GM21423 (cell line): ENCODE results near the gene DTX3L.

Experiments
- ATAC-seq: cut with Tn5 transposase; IDR thresholded peaks from one replicate; pipeline ENCODE4 v1.9.1; 2021; ENCODE audit warnings: mild to moderate bottlenecking, moderate library complexity; ENCODE audit not compliant: unreplicated experiment

The DTX3L gene

GRCh38 chr3:122564155-122564912, at the start of gene DTX3L, which contains the start of gene PARP9:
Gene DTX3L (plus strand): TSS chr3:122564338. CDS start chr3:122564427, 89 bp downstream.
Gene PARP9 (minus strand): TSS chr3:122564300. CDS start chr3:122559620, 4,680 bp downstream.
- ATAC-seq = peak; percentile 75

- ATAC-seq = peak; percentile 1
Measured at GRCh38 chr3:122515020-122515468, 49.1 kb upstream of the DTX3L start.

- ATAC-seq = no peak
Measured at GRCh38 chr3:122515870-122516269, 48.3 kb upstream of the DTX3L start.

- no peak for ATAC-seq
Measured at GRCh38 chr3:122516846-122517360, 47.2 kb upstream of the DTX3L start.

- ATAC-seq = no peak
Measured at GRCh38 chr3:122519693-122520092, 44.4 kb upstream of the DTX3L start.

- ATAC-seq = no peak
Measured at GRCh38 chr3:122520861-122521260, 43.3 kb upstream of the DTX3L start.

GRCh38 chr3:122523317-122523716, 40.8 kb upstream of the DTX3L start:
- no peak for ATAC-seq

- no peak for ATAC-seq
Measured at GRCh38 chr3:122530164-122530563, 34.0 kb upstream of the DTX3L start.

- no peak for ATAC-seq
Measured at GRCh38 chr3:122533480-122533879, 30.7 kb upstream of the DTX3L start.

- ATAC-seq = peak; percentile 99
Measured at GRCh38 chr3:122533931-122534334, 30.2 kb upstream of the DTX3L start.

GRCh38 chr3:122535964-122536631, 28.0 kb upstream of the DTX3L start:
- no peak for ATAC-seq

GRCh38 chr3:122536632-122537001, 27.5 kb upstream of the DTX3L start:
- no peak for ATAC-seq

GRCh38 chr3:122538956-122539490, 25.1 kb upstream of the DTX3L start:
- ATAC-seq = no peak

- no peak for ATAC-seq
Measured at GRCh38 chr3:122546151-122546550, 18.0 kb upstream of the DTX3L start.

GRCh38 chr3:122548076-122548475, 16.1 kb upstream of the DTX3L start:
- no peak for ATAC-seq

GRCh38 chr3:122548619-122549018, 15.5 kb upstream of the DTX3L start:
- no peak for ATAC-seq

GRCh38 chr3:122553171-122553570, 11.0 kb upstream of the DTX3L start:
- ATAC-seq = no peak

GRCh38 chr3:122555275-122556071, 8.7 kb upstream of the DTX3L start:
- no peak for ATAC-seq

- ATAC-seq = no peak
Measured at GRCh38 chr3:122557356-122557755, 6.8 kb upstream of the DTX3L start.

GRCh38 chr3:122558605-122559004, 5.5 kb upstream of the DTX3L start:
- ATAC-seq = no peak

GRCh38 chr3:122559906-122560305, 4.2 kb upstream of the DTX3L start:
- no peak for ATAC-seq
